ENCODE data around the gene MMP3. TPM values are rescaled to one million over a fixed set of nuclear protein-coding genes. Genes with fewer than 3 reads are reported as not detected.

Gene MMP3
- total RNA-seq, 1 experiment from 2014 or later, result not detected

DNA sequence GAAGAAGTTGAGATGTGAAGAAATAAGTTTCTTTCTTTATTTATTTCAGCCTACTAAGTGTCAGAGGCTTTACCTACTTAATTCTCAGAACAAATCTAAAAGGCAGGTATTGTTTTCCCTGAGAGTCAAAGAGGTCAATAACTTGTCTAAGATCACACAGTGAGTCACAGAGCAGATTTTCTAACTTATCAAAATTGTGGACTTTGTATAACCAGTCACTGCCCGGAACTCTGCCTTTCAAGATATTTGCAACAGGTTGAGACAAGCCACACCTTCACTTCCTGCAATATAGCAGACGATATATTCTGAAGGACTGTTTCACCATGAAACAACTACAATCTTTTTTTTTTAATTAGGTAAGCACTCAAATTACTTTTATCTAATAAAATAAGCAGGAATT, 10.5 kb upstream of the MMP3 start:
- no peak overlapping the region for H2BK20ac ChIP-seq (ENCODE audit: low read depth, low read length, poor library complexity, severe bottlenecking)
- H3K9me3 ChIP-seq (ENCODE audit: control insufficient read depth, low read depth, low read length), result no peaks in the 10 kb centered on the region
- no peak overlapping the region for H2BK5ac ChIP-seq (ENCODE audit: insufficient read length, low read length)
- no peak overlapping the region for H3K18ac ChIP-seq (ENCODE audit: insufficient read length, low read depth, low read length)
- H3K4ac ChIP-seq (ENCODE audit: low read depth, low read length), result no peak overlapping the region
- no peak overlapping the region for H4K5ac ChIP-seq (ENCODE audit: insufficient read length, low read depth, low read length)
- H3K79me2 ChIP-seq (ENCODE audit: insufficient read depth, low read length), result no peaks in the 10 kb centered on the region
- no peaks in the 10 kb centered on the region for H4K20me1 ChIP-seq (ENCODE audit: control insufficient read depth, insufficient read depth, insufficient read length)
- H2BK120ac ChIP-seq (ENCODE audit: low read depth, low read length, poor library complexity, severe bottlenecking), result no peak overlapping the region
- H3T11ph ChIP-seq (ENCODE audit: low read length), result no peak overlapping the region
- H3K23ac ChIP-seq (ENCODE audit: insufficient read length, low read depth, low read length), result no peak overlapping the region
- H3K27ac Mint-ChIP-seq, result no peak overlapping the region
- no peak overlapping the region for H4K8ac ChIP-seq (replicated peaks; ENCODE audit: insufficient read length, low read depth, low read length)
- H3K4me2 ChIP-seq (ENCODE audit: insufficient read depth, insufficient read length, low read length), result no peak overlapping the region
- TF ChIP-seq, protein P1, sequence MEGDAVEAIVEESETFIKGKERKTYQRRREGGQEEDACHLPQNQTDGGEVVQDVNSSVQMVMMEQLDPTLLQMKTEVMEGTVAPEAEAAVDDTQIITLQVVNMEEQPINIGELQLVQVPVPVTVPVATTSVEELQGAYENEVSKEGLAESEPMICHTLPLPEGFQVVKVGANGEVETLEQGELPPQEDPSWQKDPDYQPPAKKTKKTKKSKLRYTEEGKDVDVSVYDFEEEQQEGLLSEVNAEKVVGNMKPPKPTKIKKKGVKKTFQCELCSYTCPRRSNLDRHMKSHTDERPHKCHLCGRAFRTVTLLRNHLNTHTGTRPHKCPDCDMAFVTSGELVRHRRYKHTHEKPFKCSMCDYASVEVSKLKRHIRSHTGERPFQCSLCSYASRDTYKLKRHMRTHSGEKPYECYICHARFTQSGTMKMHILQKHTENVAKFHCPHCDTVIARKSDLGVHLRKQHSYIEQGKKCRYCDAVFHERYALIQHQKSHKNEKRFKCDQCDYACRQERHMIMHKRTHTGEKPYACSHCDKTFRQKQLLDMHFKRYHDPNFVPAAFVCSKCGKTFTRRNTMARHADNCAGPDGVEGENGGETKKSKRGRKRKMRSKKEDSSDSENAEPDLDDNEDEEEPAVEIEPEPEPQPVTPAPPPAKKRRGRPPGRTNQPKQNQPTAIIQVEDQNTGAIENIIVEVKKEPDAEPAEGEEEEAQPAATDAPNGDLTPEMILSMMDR (conservative IDR thresholded peaks at IDR 0.05), result no peak
- H3K4me1 ChIP-seq (ENCODE audit: insufficient read depth, low read length), result no peaks in the 10 kb centered on the region
- no peaks in the 10 kb centered on the region for H3K23me2 ChIP-seq (ENCODE audit: insufficient read length, low read depth, low read length, poor library complexity, severe bottlenecking)
- no peaks in the 10 kb centered on the region for H3K4me1 Mint-ChIP-seq
- H3K79me1 ChIP-seq (ENCODE audit: insufficient read depth, low read depth, low read length, poor library complexity, severe bottlenecking), result no peaks in the 10 kb centered on the region
- H3K56ac ChIP-seq (ENCODE audit: insufficient read length, low read depth, low read length), result no peak overlapping the region
- no peak for DNase-seq
- H2BK12ac ChIP-seq (ENCODE audit: insufficient read length, low read depth, low read length), result no peak overlapping the region
- no peak overlapping the region for H2AK5ac ChIP-seq (ENCODE audit: insufficient read length, low read length)
- H4K91ac ChIP-seq (ENCODE audit: insufficient read length, low read depth, low read length), result no peak overlapping the region
- H3K14ac ChIP-seq (ENCODE audit: insufficient read depth, low read length), result no peak overlapping the region
- no peak overlapping the region for H2BK15ac ChIP-seq (ENCODE audit: low read depth, low read length)
- H3K27me3 ChIP-seq (ENCODE audit: insufficient read depth, low read length), result no peaks in the 10 kb centered on the region
- H3K36me3 Mint-ChIP-seq (ENCODE audit: insufficient read depth in 1 of 3, low read depth in 3 of 3), result no peaks in the 10 kb centered on the region
- H3K9me3 Mint-ChIP-seq, result no peaks in the 10 kb centered on the region
- H3K27ac ChIP-seq (ENCODE audit: insufficient read length, low read depth, low read length), result no peak overlapping the region
- no CpG with 5 or more reads among the region's 2 CpGs for WGBS (ENCODE audit: extremely low coverage, insufficient read length, low lambda C conversion rate)
- H3K27me3 Mint-ChIP-seq (ENCODE audit: low read depth), result no peaks in the 10 kb centered on the region
- no peak overlapping the region for H3K9ac ChIP-seq (ENCODE audit: extremely low read depth, insufficient read length, low read length)
- no peak overlapping the region for H3K4me3 Mint-ChIP-seq
- no peak overlapping the region for H2AFZ ChIP-seq (ENCODE audit: low read length)
